Endodermal cell (in vitro differentiated cells): ENCODE data around the gene SCG3. TPM values are rescaled to one million over a fixed set of nuclear protein-coding genes. Genes with fewer than 3 reads are reported as not detected.

Experiments
- DNase-seq: peaks from one replicate; pipeline ENCODE4 v3.0.0-alpha.2; 2017
- H3K27ac ChIP-seq: 2 replicates; pipeline ENCODE4 v1.5.1; 2013; ENCODE audit warnings: mild to moderate bottlenecking, low read depth, low read length, moderate library complexity
- H3K27me3 ChIP-seq: 2 replicates; pipeline ENCODE4 v1.6.1; 2013; ENCODE audit warnings: mild to moderate bottlenecking, low read length, moderate library complexity; ENCODE audit not compliant: insufficient read depth, control insufficient read depth, poor library complexity, severe bottlenecking
- H3K36me3 ChIP-seq: 2 replicates; pipeline ENCODE4 v1.7.0; 2013; ENCODE audit warnings: mild to moderate bottlenecking, low read length, moderate library complexity; ENCODE audit not compliant: control insufficient read depth, insufficient read depth
- H3K4me1 ChIP-seq: one replicate; pipeline ENCODE4 v1.7.0; 2013; ENCODE audit warnings: low read length; ENCODE audit not compliant: control insufficient read depth, insufficient read depth
- H3K4me3 ChIP-seq: 2 replicates; pipeline ENCODE4 v1.5.1; 2013; ENCODE audit warnings: mild to moderate bottlenecking, low read length, moderate library complexity
- H3K9ac ChIP-seq: 2 replicates; pipeline ENCODE4 v1.6.1; 2013; ENCODE audit warnings: mild to moderate bottlenecking, low read length, moderate library complexity; ENCODE audit not compliant: poor library complexity, severe bottlenecking; ENCODE audit errors: extremely low read depth
- H3K9me3 ChIP-seq: 2 replicates; pipeline ENCODE4 v1.6.1; 2013; ENCODE audit warnings: mild to moderate bottlenecking, low read length, moderate library complexity; ENCODE audit not compliant: control insufficient read depth
- H3K27ac Mint-ChIP-seq: 2 replicates; pipeline ENCODE4 v1.8.0; 2020; ENCODE audit warnings: mixed read lengths
- H3K27me3 Mint-ChIP-seq: 2 replicates; pipeline ENCODE4 v1.8.0; 2021; ENCODE audit warnings: mild to moderate bottlenecking, mixed read lengths; ENCODE audit not compliant: insufficient read depth
- H3K36me3 Mint-ChIP-seq: 2 replicates; pipeline ENCODE4 v1.8.0; 2020; ENCODE audit warnings: low read depth, mixed read lengths
- H3K4me1 Mint-ChIP-seq: 2 replicates; pipeline ENCODE4 v1.8.0; 2020; ENCODE audit warnings: mixed read lengths
- H3K4me3 Mint-ChIP-seq: 2 replicates; pipeline ENCODE4 v1.8.0; 2020; ENCODE audit warnings: mild to moderate bottlenecking, moderate library complexity, mixed read lengths
- H3K9me3 Mint-ChIP-seq: 2 replicates; pipeline ENCODE4 v1.8.0; 2020; ENCODE audit warnings: mild to moderate bottlenecking, mixed read lengths
- CTCF ChIP-seq: fragments of 200-600 bp; sonication (generic); conservative IDR thresholded peaks from 2 replicates; pipeline ENCODE4 v1.5.0; 2021; ENCODE audit warnings: antibody characterized with exemption, mild to moderate bottlenecking
- WGBS, 2 experiments: methylation state at CpG; one replicate each; pipeline versions ENCODE4 v1.1.5 to v1.1.7; 2013; ENCODE audit warnings: missing lambda C conversion rate in 2 of 2, mixed read lengths in 1 of 2; ENCODE audit not compliant: insufficient coverage in 1 of 2, insufficient read length in 1 of 2; 5-methylcytosine and 5-hydroxymethylcytosine counted together
- total RNA-seq, 2 donors: library from RNA; stranded (reverse); fragmentation: NEBNext Ultra II Directional in 1 of 2; extraction: Animal tissue kit (Norgen Biotek cat#: 25700) in 1 of 2; gene quantifications; 2 replicates in 1 of 2; 3 replicates in 1 of 2; pipeline ENCODE4 v1.2.1, GENCODE V29; 2021

The SCG3 gene
- total RNA-seq, 2 donors from 2014 or later = 10.0 to 18.3 TPM

- Mint-ChIP-seq H3K9me3 (no peaks in the 10 kb centered on the region), H3K4me1 (no peaks in the 10 kb centered on the region), H3K4me3 (no peak overlapping the region), H3K27ac (no peak overlapping the region), H3K36me3 (peaks cover 5% of the 10 kb centered on the region), H3K27me3 (no peaks in the 10 kb centered on the region)
- no peak for DNase-seq
- Histone ChIP-seq H3K4me1 (no peaks in the 10 kb centered on the region), H3K27ac (no peak overlapping the region), H3K9ac (no peak overlapping the region), H3K9me3 (no peaks in the 10 kb centered on the region), H3K27me3 (no peaks in the 10 kb centered on the region), H3K36me3 (no peaks in the 10 kb centered on the region), H3K4me3 (no peak overlapping the region)
- WGBS, 2 experiments = 96 to 100% methylated on average over 2 to 5 of the region's 5 CpGs
- TF ChIP-seq CTCF = no peak
Observed at GRCh38 chr15:51696566-51696965, 15.3 kb downstream of the SCG3 start.

GRCh38 chr15:51697163-51697562 is 15.9 kb downstream of the SCG3 start:
- Histone ChIP-seq H3K27me3 (no peaks in the 10 kb centered on the region), H3K9me3 (no peaks in the 10 kb centered on the region), H3K4me1 (no peaks in the 10 kb centered on the region), H3K4me3 (no peak overlapping the region), H3K9ac (no peak overlapping the region), H3K27ac (no peak overlapping the region), H3K36me3 (no peaks in the 10 kb centered on the region)
- TF ChIP-seq CTCF = no peak
- Mint-ChIP-seq H3K9me3 (no peaks in the 10 kb centered on the region), H3K4me1 (no peaks in the 10 kb centered on the region), H3K27ac (no peak overlapping the region), H3K27me3 (no peaks in the 10 kb centered on the region), H3K4me3 (no peak overlapping the region), H3K36me3 (peaks cover 5% of the 10 kb centered on the region)
- DNase-seq = no peak
- 100% methylated on average over 1 to 2 of the region's 2 CpGs for WGBS, 2 experiments

GRCh38 chr15:51699373-51699772 is 18.1 kb downstream of the SCG3 start:
- Mint-ChIP-seq H3K36me3 (peaks cover 2% of the 10 kb centered on the region), H3K27me3 (no peaks in the 10 kb centered on the region), H3K27ac (no peak overlapping the region), H3K9me3 (no peaks in the 10 kb centered on the region), H3K4me3 (no peak overlapping the region), H3K4me1 (no peaks in the 10 kb centered on the region)
- no peak for DNase-seq
- H3K27ac ChIP-seq = no peak overlapping the region
- 83% methylated on average over 1 of the region's 1 CpG; no CpG with 5 or more reads in 1 of the 2 experiments for WGBS, 2 experiments
- no peaks in the 10 kb centered on the region for H3K9me3 ChIP-seq
- no peaks in the 10 kb centered on the region for H3K27me3 ChIP-seq
- no peak overlapping the region for H3K4me3 ChIP-seq
- H3K4me1 ChIP-seq = no peaks in the 10 kb centered on the region
- TF ChIP-seq CTCF = no peak
- H3K9ac ChIP-seq = no peak overlapping the region
- H3K36me3 ChIP-seq = no peaks in the 10 kb centered on the region
